Stimulated activated CD8-positive, alpha-beta memory T cell treated with anti-CD3 and anti-CD28 coated beads, Interleukin-7, amount 100 ng/mL, for 1 hour (primary cell): Measurements from ENCODE around the gene SAP30L.

Experiments used
- DNase-seq, 2 donors: peaks; one replicate each; pipeline ENCODE4 v3.0.0-alpha.2; 2020; ENCODE audit warnings: low read depth in 2 of 2

Gene SAP30L

DNA sequence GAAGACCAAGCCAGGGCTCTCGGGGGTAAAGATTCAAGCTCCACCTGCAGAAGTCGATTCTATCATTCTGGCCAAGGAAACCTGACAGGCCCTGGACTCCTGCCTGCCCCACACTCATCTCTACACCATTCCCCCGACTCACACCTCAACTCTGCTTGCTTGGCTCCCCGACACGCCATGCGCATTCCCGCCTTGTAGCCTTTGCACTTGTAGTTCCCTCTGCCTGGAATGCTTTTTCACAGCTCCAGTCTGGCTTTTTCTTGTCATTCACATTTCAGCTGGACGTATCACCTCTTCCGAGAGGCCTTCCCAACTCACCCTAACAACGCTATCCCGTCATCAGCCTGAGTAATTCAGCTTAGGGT, 60.9 kb downstream of the SAP30L start:
- DNase-seq: no peak

DNA sequence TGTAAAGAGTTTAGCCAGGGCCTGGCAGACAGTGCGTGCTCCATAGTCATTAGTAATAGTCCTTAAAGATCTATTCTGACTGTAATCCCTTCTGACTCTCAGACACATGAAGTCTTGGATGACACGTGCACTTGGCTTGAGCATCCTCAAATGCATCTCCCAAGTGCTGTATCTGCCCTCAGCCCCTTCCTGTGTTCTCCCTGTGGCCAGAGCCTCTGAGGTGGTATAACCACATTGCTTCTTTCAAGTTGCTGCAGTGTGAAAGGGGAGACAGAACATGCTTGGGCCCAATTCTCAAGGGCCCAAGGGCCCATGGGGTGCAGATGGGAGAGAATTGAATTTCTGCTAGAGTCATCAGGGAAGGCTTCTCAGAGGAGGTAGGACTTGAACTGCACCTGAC, 62.3 kb downstream of the SAP30L start:
- DNase-seq: no peak

- DNase-seq: no peak
These were observed 64.2 kb downstream of the SAP30L start for GRCh38 chr5:154509784-154510555.
